GM12878 (cell line): ENCODE measurements around the gene LHCGR. TPM values are rescaled to one million over a fixed set of nuclear protein-coding genes. Genes with fewer than 3 reads are reported as not detected.
"Not testable (repeated sequence)": the region's sequence is repeated elsewhere in the genome, so short reads cannot be mapped to it uniquely, and the experiment has no call there.

Experiments used
- ATAC-seq: fragments of 200-7000 bp; cut with Tn5 transposase; 3 replicates; pipeline ENCODE4 v1.9.1; 2020; ENCODE audit warnings: mild to moderate bottlenecking, moderate library complexity
- BruUV-seq: library from RNA; stranded (reverse); fragments of 400-500 nt; replicated peaks from 2 replicates; lab custom pipeline; 2021; lab: Mats Ljungman, UMichigan
- CTCF ChIA-PET: fragments of 300-600 bp; sonication (Branson Sonifier 250); formaldehyde crosslinking; extraction: SDS; loops from one replicate; lab custom pipeline; 2021; ENCODE audit warnings: inconsistent platforms; lab: Yijun Ruan, JAX
- POLR2A ChIA-PET: fragments of 350-600 bp; formaldehyde crosslinking; extraction: SDS; loops from one replicate; lab custom pipeline; 2021; ENCODE audit warnings: inconsistent platforms; lab: Charles Lee
- RAD21 ChIA-PET: fragments of 300-600 bp; sonication (Branson Sonifier 250); formaldehyde crosslinking; loops from one replicate; lab custom pipeline; 2023; ENCODE audit warnings: antibody characterized with exemption; ENCODE audit not compliant: unreplicated experiment; lab: Charles Lee
- SMC1A ChIA-PET: fragments of 300-600 bp; sonication (Branson Sonifier 250); formaldehyde crosslinking; loops from one replicate; lab custom pipeline; 2023; ENCODE audit not compliant: unreplicated experiment, uncharacterized antibody; lab: Charles Lee
- DNase-seq: peaks from one replicate; pipeline ENCODE4 v3.0.0-alpha.2; 2011; ENCODE audit warnings: low read depth, low spot score
- FAIRE-seq: peaks from 3 replicates; lab custom pipeline; 2011; peaks lifted over from hg19 to GRCh38; lab: Jason Lieb, UNC
- H2AFZ ChIP-seq: 2 replicates; pipeline ENCODE4 v1.6.0; 2011; ENCODE audit warnings: low read depth, low read length, control low read depth; ENCODE audit not compliant: control insufficient read depth
- H3K27ac ChIP-seq: 2 replicates; pipeline ENCODE4 v1.5.1; 2011; ENCODE audit warnings: control low read depth; ENCODE audit not compliant: control insufficient read depth, insufficient read depth
- H3K27me3 ChIP-seq, 2 experiments: replicated peaks in 1 of 2; 2 replicates each; pipeline versions ENCODE4 v1.6.0 to v1.6.1; 2011; ENCODE audit warnings: low read length in 1 of 2; ENCODE audit not compliant: control insufficient read depth in 2 of 2, insufficient read depth in 2 of 2
- H3K36me3 ChIP-seq, 2 experiments: 2 replicates each; pipeline ENCODE4 v1.5.1; 2011; ENCODE audit warnings: low read length in 1 of 2; ENCODE audit not compliant: control insufficient read depth in 2 of 2, insufficient read depth in 2 of 2
- H3K4me1 ChIP-seq: 2 replicates; pipeline ENCODE4 v1.6.1; 2011; ENCODE audit warnings: mild to moderate bottlenecking, low read length, moderate library complexity, mixed read lengths; ENCODE audit not compliant: control insufficient read depth, insufficient read depth
- H3K4me2 ChIP-seq: 2 replicates; pipeline ENCODE4 v1.6.0; 2011; ENCODE audit warnings: control low read depth; ENCODE audit not compliant: control insufficient read depth, insufficient read depth
- H3K4me3 ChIP-seq: fragments of 200-600 bp; sonication (generic); 2 replicates; pipeline ENCODE4 v1.5.1; 2016
- H3K79me2 ChIP-seq: 2 replicates; pipeline ENCODE4 v1.6.0; 2011; ENCODE audit warnings: low read length; ENCODE audit not compliant: control insufficient read depth, insufficient read depth
- H3K9ac ChIP-seq: 2 replicates; pipeline ENCODE4 v1.8.0; 2011; ENCODE audit warnings: low read length, control low read depth, mixed read lengths; ENCODE audit not compliant: control insufficient read depth, insufficient read depth
- H3K9me3 ChIP-seq: replicated peaks from 3 replicates; pipeline ENCODE4 v1.5.1; 2011; ENCODE audit warnings: mild to moderate bottlenecking, low read length; ENCODE audit not compliant: control insufficient read depth, insufficient read depth
- H4K20me1 ChIP-seq: 2 replicates; pipeline ENCODE4 v1.6.0; 2011; ENCODE audit not compliant: control insufficient read depth, insufficient read depth
- CBFB ChIP-seq: IDR thresholded peaks from 2 replicates; pipeline ENCODE4 v1.6.1; 2016; ENCODE audit warnings: antibody characterized with exemption, low read depth
- HCFC1 ChIP-seq: fragments of 150-350 bp; IDR thresholded peaks from 2 replicates; pipeline ENCODE4 v1.6.1; 2014; ENCODE audit warnings: low read length
- IKZF2 ChIP-seq, 2 experiments: fragments of 450-650 bp; IDR thresholded peaks; 2 replicates each; pipeline ENCODE4 v1.6.1; 2017; ENCODE audit warnings: mild to moderate bottlenecking in 2 of 2, moderate library complexity in 2 of 2
- MEF2B ChIP-seq: fragments of 450-650 bp; IDR thresholded peaks from 2 replicates; pipeline ENCODE4 v1.6.1; 2018; ENCODE audit warnings: mild to moderate bottlenecking, moderate library complexity; ENCODE audit not compliant: partially characterized antibody, poor library complexity, severe bottlenecking
- NFYA ChIP-seq: IDR thresholded peaks from 2 replicates; pipeline ENCODE4 v1.6.1; 2011; ENCODE audit warnings: low read depth, mild to moderate bottlenecking, low read length, improper control_type of control experiment, borderline replicate concordance
- RFX5 ChIP-seq: IDR thresholded peaks from 2 replicates; pipeline ENCODE4 v1.6.1; 2011; ENCODE audit warnings: low read depth, low read length, improper control_type of control experiment
- WGBS: methylation state at CpG from one replicate; pipeline ENCODE4 v1.1.6; 2016; ENCODE audit warnings: low lambda C conversion rate; ENCODE audit not compliant: insufficient replicate concordance, insufficient coverage; ENCODE audit errors: missing lambda C conversion rate; 5-methylcytosine and 5-hydroxymethylcytosine counted together
- in situ Hi-C: fragments of 300-500 bp; cut with MboI; formaldehyde crosslinking; loops from 9 replicates; pipeline ENCODE4 v1.14.3; 2018; ENCODE audit warnings: mixed read lengths
- intact Hi-C: fragments of 100-400 bp; cut with micrococcal nuclease; formaldehyde crosslinking; loops from one replicate; pipeline ENCODE4 v1.14.2; 2022; ENCODE audit not compliant: unreplicated experiment
- polyA plus RNA-seq, 11 experiments: library from polyadenylated mRNA; depleted of rRNA in 4 of 11; unstranded in 6 of 11; stranded (reverse) in 5 of 11; fragments of >200 nt; fragmentation: Nextera tagmentation in 4 of 11; fragmentation: Illumina TruSeq in 1 of 11; extraction: Ambion mirVana in 4 of 11; extraction: Trizol in 1 of 11; gene quantifications; 1 replicate in 1 of 11; 2 replicates in 10 of 11; pipeline versions ENCODE4 v1.2.1 to v1.2.3, GENCODE V29; 2011 to 2016; ENCODE audit warnings: inconsistent platforms in 2 of 11, missing spikeins in 2 of 11, low read depth in 1 of 11
- total RNA-seq, 4 experiments: library from RNA; depleted of rRNA in 3 of 4; stranded (reverse); fragments of >200 nt in 3 of 4; fragmentation: Illumina TruSeq in 1 of 4; extraction: Trizol in 1 of 4; gene quantifications; 2 replicates each; pipeline versions ENCODE4 v1.2.1 to v1.2.3, GENCODE V29; 2013 to 2021
- TF ChIP-seq, protein P1 (sequence below): fragments of 450-650 bp; IDR thresholded peaks from 2 replicates; pipeline ENCODE4 v1.6.1; 2014; ENCODE audit warnings: mild to moderate bottlenecking
- TF ChIP-seq, protein P2 (sequence below): fragments of 450-650 bp; IDR thresholded peaks from 2 replicates; pipeline ENCODE4 v1.6.1; 2017; ENCODE audit warnings: borderline replicate concordance
- TF ChIP-seq, protein P3 (sequence below): IDR thresholded peaks from 2 replicates; pipeline ENCODE4 v1.6.1; 2012; ENCODE audit warnings: low read length, inconsistent platforms

The LHCGR gene
- total and polyA plus RNA-seq, 10 of the 15 experiments (the other 5 are each of a cell fraction or from before 2014, with no cell fraction given): 0.02 to 1.9 (median 0.13) TPM; not detected in 5

DNA sequence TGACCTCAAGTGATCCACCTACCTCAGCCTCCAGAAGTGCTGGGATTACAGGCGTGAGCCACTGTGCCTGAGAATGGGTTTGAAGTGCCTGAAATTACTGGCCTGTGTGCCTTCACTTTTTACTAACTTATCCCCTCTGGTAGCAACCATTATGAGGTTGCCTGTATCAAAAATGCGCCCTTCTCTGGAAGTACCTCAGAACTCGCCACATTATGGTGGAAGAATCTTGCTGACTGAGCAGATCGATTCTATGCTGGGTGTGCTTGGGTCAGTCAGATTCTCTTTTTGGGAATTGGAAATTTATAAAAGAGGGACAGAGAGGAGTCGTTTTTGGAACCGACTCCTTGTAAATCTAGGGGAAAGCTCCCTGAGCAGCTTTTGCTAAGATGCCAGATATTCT lies 8.2 kb downstream of the LHCGR start:
- FAIRE-seq: no peak
- no peak overlapping the region for H3K27ac ChIP-seq
- H3K9ac ChIP-seq: no peak overlapping the region
- DNase-seq: no peak
- no TSS peak for BruUV-seq
- no peaks in the 10 kb centered on the region for H3K27me3 ChIP-seq
- H3K79me2 ChIP-seq: no peaks in the 10 kb centered on the region
- no peaks in the 10 kb centered on the region for H3K36me3 ChIP-seq
- POLR2A ChIA-PET: no interaction called here
- no peak for ATAC-seq
- WGBS: 30% methylated on average over 6 of the region's 6 CpGs
- intact Hi-C loops (no loop called here), in situ Hi-C loops (no loop called here)
- CTCF ChIA-PET: no interaction called here
- H4K20me1 ChIP-seq: no peaks in the 10 kb centered on the region
- no peaks in the 10 kb centered on the region for H3K9me3 ChIP-seq
- H2AFZ ChIP-seq: no peak overlapping the region
- peaks cover 11% of the 10 kb centered on the region for H3K4me1 ChIP-seq
- TF ChIP-seq IKZF2 (IDR thresholded peaks at IDR 0.05) (no peak), CBFB (no peak), NFYA (no peak), RFX5 (no peak), HCFC1 (no peak), MEF2B (no peak)
- TF ChIP-seq, protein P1, sequence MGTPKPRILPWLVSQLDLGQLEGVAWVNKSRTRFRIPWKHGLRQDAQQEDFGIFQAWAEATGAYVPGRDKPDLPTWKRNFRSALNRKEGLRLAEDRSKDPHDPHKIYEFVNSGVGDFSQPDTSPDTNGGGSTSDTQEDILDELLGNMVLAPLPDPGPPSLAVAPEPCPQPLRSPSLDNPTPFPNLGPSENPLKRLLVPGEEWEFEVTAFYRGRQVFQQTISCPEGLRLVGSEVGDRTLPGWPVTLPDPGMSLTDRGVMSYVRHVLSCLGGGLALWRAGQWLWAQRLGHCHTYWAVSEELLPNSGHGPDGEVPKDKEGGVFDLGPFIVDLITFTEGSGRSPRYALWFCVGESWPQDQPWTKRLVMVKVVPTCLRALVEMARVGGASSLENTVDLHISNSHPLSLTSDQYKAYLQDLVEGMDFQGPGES: no peak
- TF ChIP-seq, protein P2, sequence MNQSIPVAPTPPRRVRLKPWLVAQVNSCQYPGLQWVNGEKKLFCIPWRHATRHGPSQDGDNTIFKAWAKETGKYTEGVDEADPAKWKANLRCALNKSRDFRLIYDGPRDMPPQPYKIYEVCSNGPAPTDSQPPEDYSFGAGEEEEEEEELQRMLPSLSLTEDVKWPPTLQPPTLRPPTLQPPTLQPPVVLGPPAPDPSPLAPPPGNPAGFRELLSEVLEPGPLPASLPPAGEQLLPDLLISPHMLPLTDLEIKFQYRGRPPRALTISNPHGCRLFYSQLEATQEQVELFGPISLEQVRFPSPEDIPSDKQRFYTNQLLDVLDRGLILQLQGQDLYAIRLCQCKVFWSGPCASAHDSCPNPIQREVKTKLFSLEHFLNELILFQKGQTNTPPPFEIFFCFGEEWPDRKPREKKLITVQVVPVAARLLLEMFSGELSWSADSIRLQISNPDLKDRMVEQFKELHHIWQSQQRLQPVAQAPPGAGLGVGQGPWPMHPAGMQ: no peak
- TF ChIP-seq, protein P3, sequence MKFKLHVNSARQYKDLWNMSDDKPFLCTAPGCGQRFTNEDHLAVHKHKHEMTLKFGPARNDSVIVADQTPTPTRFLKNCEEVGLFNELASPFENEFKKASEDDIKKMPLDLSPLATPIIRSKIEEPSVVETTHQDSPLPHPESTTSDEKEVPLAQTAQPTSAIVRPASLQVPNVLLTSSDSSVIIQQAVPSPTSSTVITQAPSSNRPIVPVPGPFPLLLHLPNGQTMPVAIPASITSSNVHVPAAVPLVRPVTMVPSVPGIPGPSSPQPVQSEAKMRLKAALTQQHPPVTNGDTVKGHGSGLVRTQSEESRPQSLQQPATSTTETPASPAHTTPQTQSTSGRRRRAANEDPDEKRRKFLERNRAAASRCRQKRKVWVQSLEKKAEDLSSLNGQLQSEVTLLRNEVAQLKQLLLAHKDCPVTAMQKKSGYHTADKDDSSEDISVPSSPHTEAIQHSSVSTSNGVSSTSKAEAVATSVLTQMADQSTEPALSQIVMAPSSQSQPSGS: no peak
- RAD21 ChIA-PET: no interaction called here
- SMC1A ChIA-PET: no interaction called here
- H3K4me3 ChIP-seq: no peak overlapping the region
- H3K4me2 ChIP-seq: no peak overlapping the region

DNA sequence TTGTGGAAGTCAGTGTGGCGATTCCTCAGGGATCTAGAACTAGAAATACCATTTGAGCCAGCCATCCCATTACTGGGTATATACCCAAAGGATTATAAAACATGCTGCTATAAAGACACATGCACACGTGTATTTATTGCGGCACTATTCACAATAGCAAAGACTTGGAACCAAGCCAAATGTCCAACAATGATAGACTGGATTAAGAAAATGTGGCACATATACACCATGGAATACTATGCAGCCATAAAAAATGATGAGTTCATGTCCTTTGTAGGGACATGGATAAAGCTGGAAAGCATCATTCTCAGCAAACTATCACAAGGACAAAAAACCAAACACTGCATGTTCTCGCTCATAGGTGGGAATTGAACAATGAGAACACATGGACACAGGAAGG lies 16.3 kb downstream of the LHCGR start:
- 47% methylated on average over 3 of the region's 4 CpGs for WGBS
- BruUV-seq, SMC1A ChIA-PET, H3K4me2 ChIP-seq, H3K36me3 ChIP-seq, H2AFZ ChIP-seq, RAD21 ChIA-PET, H3K27ac ChIP-seq, H4K20me1 ChIP-seq, H3K4me1 ChIP-seq, POLR2A ChIA-PET, intact Hi-C loops, H3K27me3 ChIP-seq, H3K4me3 ChIP-seq, DNase-seq, FAIRE-seq, CTCF ChIA-PET, H3K9ac ChIP-seq, H3K79me2 ChIP-seq, H3K9me3 ChIP-seq, in situ Hi-C loops, ATAC-seq: not testable (repeated sequence)
